ENCODE results near the gene VMP1.
A peak's percentile ranks its signal among the peaks of the same experiment; 100 is the strongest.
"Not testable (repeated sequence)": the region's sequence is repeated elsewhere in the genome, so short reads cannot be mapped to it uniquely, and the experiment has no call there.

VMP1 gene

DNA sequence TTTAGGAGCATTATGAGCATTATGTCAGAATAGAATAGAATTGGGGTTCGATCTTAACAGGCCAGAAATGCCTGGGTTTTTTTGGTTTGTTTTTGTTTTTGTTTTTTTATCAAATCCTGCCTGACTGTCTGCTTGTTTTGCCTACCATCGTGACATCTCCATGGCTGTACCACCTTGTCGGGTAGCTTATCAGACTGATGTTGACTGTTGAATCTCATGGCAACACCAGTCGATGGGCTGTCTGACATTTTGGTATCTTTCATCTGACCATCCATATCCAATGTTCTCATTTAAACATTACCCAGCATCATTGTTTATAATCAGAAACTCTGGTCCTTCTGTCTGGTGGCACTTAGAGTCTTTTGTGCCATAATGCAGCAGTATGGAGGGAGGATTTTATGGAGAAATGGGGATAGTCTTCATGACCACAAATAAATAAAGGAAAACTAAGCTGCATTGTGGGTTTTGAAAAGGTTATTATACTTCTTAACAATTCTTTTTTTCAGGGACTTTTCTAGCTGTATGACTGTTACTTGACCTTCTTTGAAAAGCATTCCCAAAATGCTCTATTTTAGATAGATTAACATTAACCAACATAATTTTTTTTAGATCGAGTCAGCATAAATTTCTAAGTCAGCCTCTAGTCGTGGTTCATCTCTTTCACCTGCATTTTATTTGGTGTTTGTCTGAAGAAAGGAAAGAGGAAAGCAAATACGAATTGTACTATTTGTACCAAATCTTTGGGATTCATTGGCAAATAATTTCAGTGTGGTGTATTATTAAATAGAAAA, 133.8 kb downstream of the VMP1 start:
- peak; percentile 66 for DNase-seq (ENCODE audit: low spot score)

DNA sequence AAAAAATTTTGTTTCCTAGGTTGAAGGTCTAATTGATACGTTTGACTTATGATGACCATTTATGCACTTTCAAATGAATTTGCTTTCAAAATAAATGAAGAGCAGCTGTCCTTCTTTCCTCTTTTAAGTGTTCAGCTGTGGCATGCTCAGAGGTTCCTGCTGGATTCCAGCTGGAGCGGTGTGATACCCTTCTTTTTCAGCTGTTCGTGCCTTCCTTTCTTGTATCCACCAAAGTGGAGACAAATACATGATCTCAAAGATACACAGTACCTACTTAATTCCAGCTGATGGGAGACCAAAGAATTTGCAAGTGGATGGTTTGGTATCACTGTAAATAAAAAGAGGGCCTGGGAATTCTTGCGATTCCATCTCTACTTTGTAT, 134.4 kb downstream of the VMP1 start:
- DNase-seq (ENCODE audit: low spot score) = not testable (repeated sequence)

DNA sequence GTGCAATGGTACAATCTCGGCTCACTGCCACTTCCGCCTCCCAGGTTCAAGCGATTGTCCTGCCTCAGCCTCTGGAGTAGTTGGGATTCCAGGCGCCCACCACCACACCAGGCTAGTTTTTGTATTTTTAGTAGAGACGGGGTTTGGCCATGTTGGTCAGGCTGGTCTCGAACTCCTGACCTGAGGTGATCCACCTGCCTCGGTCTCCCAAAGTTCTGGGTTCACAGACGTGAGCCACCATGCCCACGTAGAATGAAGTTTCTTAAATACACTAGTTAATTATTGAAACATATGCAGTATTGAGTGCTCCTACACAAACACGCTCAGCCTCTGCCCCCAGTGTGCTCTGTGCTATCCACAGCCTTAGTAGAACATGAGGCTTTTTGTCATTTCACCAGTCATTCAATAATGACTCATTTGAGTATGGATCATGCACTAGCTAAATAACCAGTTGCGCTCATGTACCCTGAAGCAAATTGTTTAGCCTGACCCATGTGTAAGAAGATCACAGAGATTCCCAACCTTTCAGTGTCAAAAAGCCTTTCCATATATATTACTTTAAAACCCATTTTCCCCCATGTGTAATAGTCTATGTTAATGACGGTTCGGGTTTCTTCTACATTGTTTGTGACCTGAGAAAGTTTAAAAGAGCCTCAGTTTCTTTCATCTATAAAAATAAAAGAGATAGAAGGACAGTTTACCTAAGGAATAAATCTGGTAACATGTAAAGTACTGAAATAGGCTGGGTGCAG, 135.6 kb downstream of the VMP1 start:
- peak; percentile 99 for DNase-seq (ENCODE audit: low spot score)

DNA sequence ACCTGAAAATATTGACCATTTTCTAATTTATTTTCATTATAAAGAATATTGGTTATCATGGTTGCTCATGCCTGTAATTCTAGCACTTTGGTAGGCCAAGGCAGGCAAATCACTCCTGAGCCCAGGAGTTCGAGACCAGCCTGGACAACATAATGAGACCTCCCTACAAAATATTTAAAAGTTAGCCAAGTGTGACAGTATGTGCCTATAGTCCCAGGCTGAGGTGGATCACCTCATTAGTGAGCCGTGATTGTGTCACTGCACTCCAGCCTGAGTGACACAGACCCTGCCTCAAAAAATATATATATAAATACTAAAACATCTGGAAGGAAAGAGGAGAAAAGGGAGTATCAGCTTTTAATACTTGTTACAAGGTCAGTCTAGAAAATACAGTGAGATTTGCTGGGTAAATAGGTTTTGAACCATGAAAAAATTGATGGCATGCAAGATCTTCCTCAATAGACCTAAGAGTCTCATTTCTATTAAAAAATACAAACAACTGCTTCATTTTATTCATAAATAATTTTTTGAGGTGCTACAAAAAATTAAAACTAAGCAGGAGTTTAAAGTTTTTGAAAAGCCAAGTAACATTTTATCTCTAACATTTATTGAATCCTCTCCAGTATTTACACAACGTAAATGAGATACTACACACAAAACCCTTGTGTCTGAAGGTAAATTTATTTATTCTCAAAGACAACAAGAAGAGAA, 137.6 kb downstream of the VMP1 start:
- peak; percentile 93 for DNase-seq (ENCODE audit: low spot score)

DNA sequence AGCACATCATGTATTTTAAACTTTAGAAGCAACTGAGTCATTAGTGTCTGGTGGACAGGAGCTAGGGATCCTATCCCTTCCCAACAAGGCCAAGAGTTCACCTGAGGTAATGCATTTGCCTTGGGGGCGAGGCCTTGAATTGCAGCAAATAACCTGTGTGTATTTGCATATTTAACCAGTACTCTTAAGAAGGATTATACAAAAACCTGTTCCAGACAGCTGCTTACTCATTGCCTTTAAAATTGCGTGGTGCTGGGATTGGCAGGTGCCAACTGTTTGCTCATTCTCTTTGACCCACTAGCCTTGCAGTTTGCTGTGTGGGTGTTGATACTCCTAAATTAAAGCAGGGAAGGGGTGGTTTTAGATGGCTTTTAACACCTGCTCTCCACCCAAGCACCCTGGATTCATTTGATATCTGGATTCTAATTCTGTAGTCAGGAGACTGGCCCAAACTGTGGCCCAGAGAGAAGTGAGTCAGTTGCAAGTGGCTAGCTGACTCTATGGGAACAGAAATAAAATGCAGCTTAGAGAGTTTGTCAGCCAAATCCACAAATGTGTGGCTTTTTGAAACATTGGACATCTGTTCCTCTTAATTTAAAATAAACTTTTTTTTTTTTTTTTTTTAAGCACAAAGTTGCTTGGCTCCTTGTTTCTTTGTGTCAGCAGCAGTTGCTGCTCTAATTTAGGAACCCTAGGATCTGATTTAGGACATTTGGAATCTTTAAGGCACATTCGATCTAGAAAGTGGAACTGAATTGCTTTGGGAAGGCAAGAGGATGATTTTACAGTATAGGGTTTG, 138.3 kb downstream of the VMP1 start:
- DNase-seq (ENCODE audit: low spot score) = peak; percentile 97

DNA sequence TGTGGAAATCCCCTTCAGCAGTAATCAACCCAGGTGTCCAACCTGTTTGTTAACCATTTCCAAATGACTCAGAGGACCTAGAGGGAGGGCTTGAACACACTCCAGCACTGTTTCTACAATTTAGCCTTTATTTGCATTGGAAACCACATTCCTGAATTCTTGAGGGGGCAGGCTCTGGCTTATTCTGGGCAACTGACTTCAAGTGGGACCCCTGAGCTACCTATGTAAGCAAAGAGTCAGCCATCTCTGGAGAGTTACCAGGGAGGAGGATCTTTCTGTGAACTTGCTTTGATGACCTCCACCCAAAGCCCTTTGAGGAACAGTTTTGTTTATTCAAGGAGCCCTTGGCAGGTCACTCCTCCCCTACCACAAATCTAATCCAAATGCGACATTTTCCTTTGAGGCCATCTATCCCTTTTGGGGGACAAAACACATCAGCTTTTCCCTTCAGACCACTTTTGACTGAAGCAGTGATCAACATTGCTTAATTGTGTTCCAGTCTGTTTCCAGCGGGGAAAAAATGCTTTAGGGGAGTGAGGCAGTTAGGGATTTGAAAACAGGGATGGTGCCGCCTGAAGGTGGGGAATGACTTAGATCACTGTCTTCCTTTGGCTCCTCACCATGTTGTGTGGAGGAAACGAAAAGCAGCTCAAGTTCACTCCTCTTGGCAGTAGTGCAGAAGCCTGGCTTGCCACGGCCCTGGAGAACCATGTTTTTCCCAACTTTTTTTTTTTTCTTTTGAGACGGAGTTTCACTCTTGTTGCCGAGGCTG, 139.1 kb downstream of the VMP1 start:
- peak; percentile 99 for DNase-seq (ENCODE audit: low spot score)

DNA sequence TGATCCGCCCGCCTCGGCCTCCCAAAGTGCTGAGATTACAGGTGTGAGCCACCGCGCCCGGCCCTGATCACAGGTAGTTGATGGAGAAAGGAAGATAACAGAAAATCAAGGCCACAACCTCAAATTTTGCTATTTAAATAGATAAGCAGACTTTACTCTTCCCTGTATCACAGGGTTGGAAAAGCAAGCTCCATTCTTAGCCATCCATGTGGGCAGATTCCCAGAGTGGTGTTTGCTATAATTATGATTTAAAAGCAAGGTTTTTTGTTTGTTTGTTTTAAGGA, 140.9 kb downstream of the VMP1 start:
- no peak for DNase-seq (ENCODE audit: low spot score)

DNA sequence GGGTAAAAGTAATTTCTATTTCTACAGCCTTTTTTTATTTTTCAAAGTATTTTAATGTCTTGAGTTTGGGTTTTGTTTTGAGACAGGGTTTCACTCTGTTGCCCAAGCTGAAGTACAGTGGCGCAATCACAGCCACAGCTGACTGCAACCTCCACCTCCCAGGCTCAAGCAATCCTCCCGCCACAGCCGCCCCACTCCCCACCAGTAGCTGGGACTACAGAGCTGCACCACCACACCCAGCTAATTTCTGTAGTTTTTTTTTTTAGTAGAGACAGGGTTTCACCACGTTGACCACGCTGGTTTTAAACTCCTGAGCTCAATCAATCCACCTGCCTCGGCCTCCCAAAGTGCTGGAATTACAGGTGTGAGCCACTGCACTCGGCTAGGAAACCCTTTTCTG, 141.3 kb downstream of the VMP1 start:
- peak; percentile 54 for DNase-seq (ENCODE audit: low spot score)

DNA sequence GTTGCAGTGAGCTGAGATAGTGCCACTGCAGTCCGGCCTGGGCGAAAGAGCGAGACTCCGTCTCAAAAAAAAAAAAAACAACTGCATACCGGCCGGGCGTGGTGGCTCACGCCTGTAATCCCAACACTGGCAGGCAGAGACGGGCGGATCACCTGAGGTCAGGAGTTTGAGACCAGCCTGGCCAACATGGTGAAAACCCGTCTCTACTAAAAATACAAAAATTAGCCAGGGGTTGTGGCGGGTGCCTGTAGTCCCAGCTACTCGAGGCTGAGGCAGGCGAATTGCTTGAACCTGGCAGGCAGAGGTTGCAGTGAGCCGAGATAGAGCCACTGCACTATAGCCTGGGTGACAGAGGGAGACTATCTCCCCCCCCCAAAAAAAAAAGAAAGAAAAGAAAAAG, 142.9 kb downstream of the VMP1 start:
- not testable (repeated sequence) for DNase-seq (ENCODE audit: low spot score)

DNA sequence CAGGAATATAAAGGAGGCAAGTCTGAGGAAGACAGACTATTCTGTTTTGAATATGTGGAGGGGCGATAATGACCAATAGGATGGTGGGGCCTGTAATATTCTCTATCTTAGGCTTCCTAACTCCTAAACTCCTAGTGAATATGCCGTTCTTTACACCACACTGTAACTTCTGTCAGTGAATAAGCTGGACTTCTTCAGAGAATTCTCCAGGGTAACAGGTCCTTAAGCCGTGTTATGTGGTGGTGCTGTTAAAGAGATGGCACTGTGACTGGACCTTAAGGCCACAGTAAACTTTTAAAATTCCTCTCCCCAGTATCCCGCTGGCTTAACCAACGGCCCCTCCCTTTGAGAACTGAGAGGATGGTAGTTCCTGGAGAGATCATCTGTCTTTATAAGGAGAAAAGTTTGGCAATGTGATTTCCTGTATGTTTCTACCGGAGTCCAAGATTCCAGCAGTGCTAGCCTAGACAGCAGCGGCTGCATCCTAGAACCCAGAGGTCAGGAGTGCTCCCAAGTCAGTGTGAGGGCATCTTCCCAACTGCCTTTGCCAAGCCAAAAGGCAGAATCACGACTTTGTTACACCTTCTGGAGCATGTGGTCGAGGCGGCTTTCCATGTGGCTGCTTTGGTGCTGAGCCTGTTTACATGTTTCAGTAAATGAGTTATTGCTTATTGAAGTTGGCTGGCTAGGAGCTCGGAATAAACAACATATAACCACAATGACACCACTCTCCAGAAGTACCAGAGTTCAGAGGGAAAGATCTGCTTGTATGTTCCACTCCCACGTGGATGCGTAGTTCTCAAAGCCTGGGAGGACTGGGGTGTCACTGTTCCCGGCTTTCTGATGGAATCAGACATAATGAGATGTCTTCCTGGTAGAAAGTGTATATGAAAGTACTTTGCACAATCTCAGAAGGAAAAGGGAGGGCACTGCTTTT, 144.3 kb downstream of the VMP1 start:
- DNase-seq (ENCODE audit: low spot score) = peak; percentile 59

DNA sequence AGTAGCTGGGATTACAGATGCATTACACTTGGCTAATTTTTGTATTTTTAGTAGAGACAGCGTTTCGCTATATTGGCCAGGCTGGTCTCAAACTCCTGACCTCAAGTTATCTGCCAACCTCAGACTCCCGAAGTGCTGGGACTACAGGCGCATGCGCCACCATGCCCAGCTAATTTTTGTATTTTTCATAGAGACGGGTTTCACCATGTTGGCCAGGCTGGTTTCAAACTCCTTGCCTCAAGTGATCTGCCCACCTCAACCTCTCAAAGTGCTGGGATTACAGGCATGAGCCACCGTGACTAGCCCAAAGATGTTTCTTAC, 145.4 kb downstream of the VMP1 start:
- DNase-seq (ENCODE audit: low spot score) = not testable (repeated sequence)

DNA sequence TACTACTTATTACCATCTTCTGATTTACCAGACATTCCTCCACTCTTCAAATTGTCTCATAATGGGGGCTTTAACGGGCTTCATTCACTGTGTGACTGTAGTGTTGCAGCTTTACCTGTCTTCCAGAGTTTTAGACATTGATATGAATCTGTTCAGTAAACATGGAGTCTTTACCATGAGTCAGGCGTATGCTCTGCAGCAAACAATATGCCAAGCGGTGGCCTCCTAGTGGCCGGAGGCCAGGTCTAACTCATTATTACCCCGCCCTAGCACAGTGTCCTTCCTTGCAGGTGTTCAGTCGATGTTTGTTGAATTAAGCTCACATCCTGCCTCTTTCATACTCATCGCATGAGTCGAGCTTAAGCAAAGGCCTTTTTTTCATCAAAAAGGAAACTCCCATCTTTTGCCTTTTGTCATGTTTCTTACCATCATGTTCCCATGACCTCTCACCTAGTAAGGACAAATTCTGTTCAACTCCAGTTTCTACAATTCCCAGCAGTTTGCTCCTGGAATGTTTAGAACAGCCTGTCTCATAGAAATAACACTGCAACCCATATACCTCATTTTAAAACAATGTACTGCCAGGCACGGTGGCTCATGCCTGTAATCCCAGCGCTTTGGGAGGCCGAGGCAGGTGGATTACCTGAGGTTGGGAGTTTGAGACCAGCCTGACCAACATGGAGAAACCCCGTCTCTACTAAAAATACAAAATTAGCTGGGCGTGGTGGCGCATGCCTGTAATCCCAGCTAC, 145.9 kb downstream of the VMP1 start:
- DNase-seq (ENCODE audit: low spot score) = peak; percentile 97

DNA sequence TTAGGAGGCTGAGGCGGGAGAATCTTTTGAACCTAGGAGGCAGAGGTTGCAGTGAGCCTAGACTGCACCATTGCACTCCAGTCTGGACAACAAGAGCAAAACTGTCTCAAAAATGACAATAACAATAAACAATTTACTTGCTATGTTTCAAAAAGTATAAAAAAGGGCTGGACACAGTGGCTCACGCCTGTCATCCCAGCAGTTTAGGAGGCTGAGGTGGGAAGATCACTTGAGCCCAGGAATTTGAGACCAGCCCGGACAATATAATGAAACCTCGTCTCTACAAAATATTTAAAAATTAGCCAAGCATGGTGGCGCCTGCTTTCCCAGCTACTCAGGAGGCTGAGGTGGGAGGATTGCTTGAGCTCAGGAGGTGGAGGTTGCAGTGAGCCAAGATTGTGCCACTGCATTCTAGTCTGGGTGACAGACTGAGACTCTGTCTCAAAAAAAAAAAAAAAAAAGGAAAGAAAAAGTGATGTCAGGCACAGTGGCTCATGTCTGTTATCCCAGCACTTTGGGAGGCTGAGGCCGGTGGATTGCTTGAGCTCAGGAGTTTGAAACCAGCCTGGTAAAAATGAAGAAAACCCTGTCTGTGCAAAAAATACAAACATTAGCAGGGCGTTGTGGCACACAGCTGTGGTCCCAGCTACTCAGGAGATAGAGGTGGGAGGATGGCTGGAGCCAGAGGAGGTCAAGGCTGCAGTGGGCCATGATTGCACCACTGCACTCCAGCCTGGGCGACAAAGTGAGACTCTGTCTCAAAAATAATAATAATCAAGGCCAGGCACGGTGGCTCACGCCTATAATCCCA, 146.7 kb downstream of the VMP1 start:
- not testable (repeated sequence) for DNase-seq (ENCODE audit: low spot score)

DNA sequence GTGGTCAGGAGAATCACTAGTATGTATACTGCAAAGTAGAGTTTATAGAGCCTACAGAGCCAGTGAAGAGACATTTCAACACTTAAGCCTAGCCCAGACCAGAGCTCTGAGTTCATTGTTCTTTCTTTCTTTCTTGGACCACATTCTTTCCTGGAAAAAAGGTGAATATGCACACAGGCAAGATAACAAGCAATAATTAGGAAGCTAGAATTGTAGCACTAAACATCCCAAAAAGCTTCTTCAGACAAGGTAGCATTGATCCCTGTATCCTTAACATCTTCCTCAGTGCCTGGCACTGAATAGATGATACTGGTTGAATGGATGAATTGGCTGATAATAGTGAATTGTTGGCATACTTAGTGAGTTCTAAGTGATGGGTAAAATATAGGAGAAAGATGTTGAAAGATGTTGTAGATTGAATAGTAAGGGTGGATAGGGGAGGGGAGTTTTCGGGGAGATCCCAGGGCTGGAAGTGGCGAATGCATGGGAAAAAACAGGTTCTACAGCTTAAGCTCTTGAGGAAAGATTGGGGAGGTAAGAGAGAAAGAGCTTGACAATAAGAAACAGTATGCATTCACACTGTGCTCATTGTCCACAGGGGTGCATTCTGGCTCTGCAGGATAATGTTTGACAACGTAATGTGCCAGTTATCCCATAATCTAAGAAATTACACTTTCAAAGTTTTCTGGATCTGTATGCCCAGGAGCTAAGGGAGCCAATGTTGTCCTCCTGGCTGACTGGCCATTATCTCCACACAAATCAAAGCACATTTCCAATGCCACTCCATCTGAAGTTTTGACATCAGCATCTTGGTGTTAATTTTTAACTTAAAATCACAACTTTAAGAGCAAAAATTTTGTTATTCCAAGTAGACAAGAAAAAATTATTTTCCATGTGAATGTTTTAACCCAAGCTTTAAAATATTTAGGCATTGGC, 149.7 kb downstream of the VMP1 start:
- DNase-seq (ENCODE audit: low spot score) = no peak

DNA sequence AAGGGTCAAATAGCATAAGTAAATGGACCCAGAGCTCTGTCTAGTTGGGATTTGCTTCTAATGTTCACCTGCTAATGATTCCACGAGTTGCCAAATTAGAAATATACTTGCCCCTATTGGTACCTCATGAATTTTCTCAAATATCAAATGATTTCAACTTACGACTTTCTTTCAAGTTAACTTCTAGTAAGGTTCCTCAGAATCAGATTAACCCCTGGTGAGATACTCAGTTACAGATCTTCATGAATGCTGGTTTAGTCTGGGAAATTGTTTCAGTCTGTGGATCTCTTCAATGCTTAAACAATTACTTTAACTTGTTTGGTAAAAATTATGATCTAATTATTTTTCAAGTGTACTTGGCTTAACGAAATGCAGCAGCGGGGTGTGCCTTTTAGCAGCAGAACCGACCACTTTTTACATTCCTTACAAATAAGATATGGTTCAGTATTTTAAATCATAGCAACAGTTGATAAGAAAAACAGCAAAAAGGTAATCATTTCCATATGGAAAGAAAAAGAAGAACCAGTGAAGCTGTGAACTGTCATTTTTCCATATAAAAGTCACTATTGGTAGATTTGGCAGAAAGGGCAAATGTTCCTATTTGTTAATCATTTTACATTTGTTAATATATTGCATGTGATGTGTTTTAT, 150.8 kb downstream of the VMP1 start:
- DNase-seq (ENCODE audit: low spot score) = no peak

DNA sequence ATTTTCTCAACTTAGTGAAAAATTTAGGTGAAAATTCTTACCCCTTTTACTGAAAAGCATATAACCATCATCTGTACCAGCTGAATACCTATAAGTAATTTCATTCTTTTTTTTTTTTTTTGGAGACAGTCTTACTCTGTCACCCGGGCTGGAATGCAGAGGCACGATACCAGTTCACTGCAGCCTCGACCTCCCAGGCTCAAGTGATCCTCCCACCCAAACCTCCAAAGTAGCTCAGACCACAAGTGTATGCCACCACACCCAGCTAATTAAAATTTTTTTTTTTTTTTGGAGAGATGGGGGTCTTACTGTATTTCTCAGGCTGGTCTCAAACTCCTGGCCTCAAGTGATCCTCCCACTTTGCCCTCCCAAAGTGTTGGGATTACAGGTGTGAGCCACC, 151.5 kb downstream of the VMP1 start:
- DNase-seq (ENCODE audit: low spot score) = no peak

DNA sequence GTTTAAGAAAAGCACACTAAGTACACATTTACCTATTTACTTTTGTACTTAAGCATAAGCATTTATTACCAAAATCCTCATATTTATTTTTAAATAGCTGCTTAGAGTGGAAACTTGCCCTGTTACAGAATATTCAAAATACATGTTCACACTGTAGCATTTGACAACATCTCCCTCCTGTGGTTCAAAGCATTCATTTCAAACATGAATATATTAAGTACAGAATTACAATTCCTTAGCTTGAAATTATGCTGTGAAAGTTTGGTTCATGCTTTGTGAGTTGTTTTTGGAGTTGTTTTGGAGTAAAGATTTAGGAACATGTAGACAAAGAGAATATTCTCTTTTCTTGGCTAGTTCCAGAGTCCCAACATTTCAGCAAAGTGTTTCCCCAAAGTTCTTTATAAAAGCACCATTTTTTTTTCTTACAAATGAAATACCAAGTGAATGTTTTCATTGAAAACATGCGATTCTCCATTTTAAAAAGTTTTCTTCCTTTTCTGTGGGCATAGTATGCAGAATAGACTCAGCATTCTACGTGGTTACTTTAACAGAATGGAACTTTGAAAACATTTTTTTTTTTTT, 152.1 kb downstream of the VMP1 start:
- DNase-seq (ENCODE audit: low spot score) = peak; percentile 63
